Urothelium cell line (cell line): ENCODE results near the gene BAHD1.
"Not testable (repeated sequence)": the region's sequence is repeated elsewhere in the genome, so short reads cannot be mapped to it uniquely, and the experiment has no call there.

Source experiments
- DNase-seq: peaks from one replicate; pipeline ENCODE4 v3.0.0; 2011; ENCODE audit warnings: low spot score, mixed read lengths
- FAIRE-seq: peaks from 2 replicates; lab custom pipeline; 2011; peaks lifted over from hg19 to GRCh38; lab: Jason Lieb, UNC

Gene BAHD1

DNA sequence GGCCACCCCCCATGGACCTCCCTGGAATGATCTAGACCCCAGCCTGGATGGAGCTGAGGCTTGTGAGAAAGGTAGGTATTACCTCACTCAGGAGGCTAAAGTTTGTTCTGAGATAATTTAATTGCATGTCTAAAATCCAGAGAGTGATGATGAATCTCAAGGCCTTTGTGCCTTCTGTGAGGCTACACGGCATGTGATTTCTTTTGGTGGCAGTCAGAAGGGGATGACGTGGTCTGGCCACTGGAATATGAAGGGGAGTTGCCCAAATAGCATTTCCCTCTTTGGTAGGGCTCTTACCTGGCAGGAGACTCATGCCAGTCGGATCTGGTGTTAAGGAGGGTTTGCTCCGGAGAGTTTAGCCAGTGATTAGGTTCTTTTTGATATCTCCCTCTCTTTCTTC, 2.5 kb downstream of the BAHD1 start:
- FAIRE-seq (no peak), DNase-seq (no peak)

DNA sequence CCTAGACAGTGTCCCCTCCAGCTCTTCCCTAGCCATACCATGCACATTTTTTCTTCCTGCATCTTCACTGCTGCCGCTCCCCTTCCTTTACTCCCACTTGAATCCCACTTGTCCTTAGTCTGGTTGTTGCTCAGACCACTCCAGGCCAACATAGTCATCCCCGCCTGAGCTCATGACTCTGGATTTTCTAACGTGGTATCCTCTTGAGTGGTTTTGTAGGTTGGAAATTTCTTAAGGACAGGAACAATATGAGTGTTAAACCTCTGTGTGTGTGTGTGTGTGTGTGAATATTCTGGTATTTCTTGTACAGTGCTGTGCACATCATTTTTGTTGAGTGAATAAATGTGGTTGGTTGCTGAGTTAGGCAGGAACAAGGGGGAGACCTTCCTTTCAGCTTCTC, 3.1 kb downstream of the BAHD1 start:
- FAIRE-seq = peak; percentile 37
- DNase-seq = no peak

DNA sequence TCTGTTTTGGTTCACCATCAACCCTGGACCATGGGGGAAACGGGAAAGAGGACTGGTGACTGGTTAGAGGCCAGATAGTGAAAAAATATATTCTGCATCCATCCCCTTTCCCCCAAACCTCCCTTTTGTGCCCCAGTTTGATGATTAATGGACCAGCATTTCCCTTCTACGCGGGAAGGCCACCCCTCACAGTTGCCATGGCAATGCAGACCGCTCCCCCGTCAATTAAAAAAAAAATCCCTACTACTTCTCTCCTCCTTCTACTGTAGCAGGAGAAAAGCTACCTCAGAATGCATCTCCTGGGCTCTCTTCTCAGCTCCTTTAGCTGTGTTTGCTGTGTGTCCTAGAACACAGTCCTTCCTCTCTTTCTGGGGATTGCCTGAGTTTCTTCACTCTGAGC, 4.0 kb downstream of the BAHD1 start:
- FAIRE-seq = no peak
- no peak for DNase-seq

GRCh38 chr15:40445421-40445922, 4.7 kb downstream of the BAHD1 start:
- DNase-seq (no peak), FAIRE-seq (no peak)

DNA sequence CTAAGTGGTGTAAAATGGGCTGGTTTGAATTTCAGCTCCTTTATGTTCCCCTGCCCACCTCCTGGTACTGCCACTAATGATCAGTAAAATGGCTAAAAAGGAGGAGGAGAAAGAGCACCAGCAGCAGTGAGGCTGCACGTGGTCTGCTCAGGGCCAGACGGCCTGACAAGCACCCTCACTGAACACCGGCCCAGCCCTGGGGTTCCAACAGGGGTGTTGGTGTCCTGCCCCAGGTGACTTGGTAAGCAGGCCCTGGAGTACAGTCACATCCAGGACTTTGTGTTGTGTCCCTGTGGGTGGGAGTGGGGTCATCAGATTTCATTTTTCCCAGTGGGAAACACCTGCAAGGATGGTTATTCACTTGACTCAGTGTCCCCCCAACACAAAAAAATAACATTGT, 5.4 kb downstream of the BAHD1 start:
- FAIRE-seq (no peak), DNase-seq (no peak)

GRCh38 chr15:40448354-40448753, 7.6 kb downstream of the BAHD1 start:
- DNase-seq (no peak), FAIRE-seq (no peak)

- FAIRE-seq = peak; percentile 55
These were observed 8.5 kb downstream of the BAHD1 start for GRCh38 chr15:40449275-40449674.

DNA sequence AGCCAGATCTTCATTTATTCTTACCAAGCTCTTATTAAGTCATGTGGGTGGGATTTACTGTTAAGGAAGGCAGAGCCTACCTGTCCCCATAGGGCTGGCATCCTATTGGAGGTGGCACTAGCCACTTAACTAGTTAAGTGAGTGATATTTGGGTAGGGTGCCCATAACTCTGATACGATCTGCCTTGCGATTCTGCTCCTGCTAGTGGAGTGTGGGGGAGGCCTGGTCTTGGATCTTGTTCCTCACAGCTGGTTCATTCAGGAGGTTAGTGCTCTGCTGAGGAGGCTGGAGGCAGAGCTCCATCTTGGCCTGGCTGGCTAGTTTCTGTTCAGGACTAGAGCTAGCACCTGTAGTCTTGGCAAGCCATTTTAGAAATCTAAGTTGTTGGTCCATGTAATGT, 9.3 kb downstream of the BAHD1 start:
- no peak for FAIRE-seq

More at GRCh38 chr15:40449275-40449674, 8.5 kb downstream of the BAHD1 start:
- no peak for DNase-seq

DNA sequence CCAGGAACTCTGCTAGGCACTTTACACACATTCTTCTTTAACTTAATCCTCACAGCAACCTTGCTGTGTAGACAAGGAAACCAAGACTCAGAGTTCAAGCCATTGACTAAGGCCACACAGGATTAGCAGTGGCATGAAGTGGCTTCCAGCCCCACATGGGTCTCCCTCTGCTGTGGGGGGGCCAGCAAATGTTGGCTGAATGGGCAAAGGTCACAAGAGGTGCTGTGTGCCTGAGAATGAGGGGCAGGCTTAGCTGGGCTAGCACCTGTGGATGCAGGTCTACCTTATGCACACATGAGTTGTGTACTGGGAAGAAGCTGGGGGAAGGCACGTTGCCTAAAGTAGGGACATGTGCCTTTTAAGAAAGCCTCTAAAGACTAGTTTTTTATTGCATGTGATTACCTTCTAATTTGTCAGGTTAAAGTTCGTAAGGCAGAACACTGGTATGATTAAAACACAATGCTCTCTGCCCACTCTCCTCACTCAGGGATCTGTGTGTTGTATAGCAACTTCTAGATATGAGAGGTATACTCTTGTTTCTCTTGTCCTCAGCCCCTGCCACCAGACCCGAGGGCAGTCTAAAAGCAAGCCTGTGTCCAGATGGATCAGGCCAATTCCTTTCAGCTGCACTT, 10.9 kb downstream of the BAHD1 start:
- DNase-seq (no peak), FAIRE-seq (no peak)

More for the DNA sequence above, 9.3 kb downstream of the BAHD1 start:
- DNase-seq = no peak

GRCh38 chr15:40452296-40453090, 11.7 kb downstream of the BAHD1 start:
- no peak for FAIRE-seq

GRCh38 chr15:40453941-40454340, 13.2 kb downstream of the BAHD1 start:
- not testable (repeated sequence) for DNase-seq, FAIRE-seq

More at GRCh38 chr15:40452296-40453090, 11.7 kb downstream of the BAHD1 start:
- DNase-seq = no peak

GRCh38 chr15:40454904-40455391, 14.2 kb downstream of the BAHD1 start:
- FAIRE-seq (no peak), DNase-seq (peak; percentile 32)

DNA sequence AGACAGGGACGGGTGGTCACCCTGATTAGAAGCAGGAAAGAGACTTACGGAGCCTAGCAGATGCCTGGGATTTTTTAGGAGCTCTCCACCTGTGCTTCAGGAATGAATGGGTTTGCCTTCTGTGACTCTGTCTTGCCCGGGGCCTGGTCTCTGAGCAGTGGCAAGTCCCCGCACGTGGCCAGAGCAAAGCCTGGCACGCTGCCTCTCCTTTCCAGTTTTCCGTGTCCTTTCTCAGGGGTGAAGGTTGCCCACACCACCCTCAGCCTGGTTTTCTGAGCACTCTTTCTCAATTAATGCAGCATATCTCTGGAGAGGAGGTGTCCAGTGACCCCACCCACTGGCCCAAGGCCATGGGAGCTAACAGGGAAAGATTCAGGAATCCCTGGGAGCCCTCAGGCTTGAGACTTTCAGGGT, 15.6 kb downstream of the BAHD1 start:
- FAIRE-seq (no peak), DNase-seq (no peak)

- FAIRE-seq (no peak), DNase-seq (no peak)
These were observed 16.0 kb downstream of the BAHD1 start for GRCh38 chr15:40456738-40457137.

- DNase-seq = no peak
- no peak for FAIRE-seq
These were observed 18.0 kb downstream of the BAHD1 start for GRCh38 chr15:40458495-40459371.

DNA sequence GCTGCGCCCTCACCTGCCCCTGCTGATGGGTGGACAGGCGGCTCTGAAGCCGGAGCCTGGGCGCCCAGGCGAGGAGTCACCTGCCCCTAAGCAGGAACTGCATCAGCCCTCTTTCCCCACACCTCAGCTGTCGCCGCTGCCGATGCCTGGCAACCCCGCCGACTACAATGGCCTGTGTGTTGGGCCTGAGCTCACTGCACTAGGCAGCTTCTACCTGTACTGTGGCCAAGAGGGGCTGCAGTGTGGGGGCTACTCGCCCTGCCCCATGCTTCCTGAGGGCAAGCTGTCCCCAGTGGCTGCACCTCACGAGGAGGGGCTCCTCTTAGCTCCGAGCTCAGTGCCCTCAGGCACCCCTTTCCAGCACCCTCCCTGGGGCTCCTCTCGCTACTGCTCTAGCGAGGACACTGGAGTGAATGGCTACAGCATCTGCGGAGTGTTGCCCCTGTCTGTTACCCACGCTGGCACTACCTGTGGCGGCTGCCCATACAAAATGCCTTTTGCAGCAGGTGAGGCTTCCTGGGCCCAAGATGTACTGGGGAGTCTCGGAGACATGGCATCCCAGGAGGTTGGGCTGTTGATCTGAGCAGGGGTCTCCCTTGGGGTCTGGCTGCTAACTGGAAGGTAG, 18.8 kb downstream of the BAHD1 start:
- FAIRE-seq (no peak), DNase-seq (no peak)

DNA sequence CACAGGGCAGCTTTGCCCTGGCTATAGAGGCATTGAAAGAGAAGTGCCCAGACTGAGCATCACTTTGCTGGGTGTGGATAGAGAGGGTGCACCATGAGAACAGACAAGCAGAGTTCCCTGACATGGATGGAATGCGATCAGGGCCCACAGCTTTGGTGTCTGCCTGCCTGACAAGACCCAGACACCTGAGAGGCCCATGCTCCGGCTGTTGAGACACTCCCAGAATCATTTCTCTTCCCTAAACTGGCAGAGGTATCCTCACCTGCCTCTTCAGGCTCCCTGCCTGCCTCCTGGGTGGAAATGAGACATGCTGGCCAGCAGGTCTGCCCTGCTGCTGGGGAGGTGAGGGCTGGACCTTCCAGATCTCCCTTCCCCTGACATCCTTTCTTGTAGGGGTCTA, 19.7 kb downstream of the BAHD1 start:
- no peak for DNase-seq
- FAIRE-seq = no peak

GRCh38 chr15:40461958-40462357, 21.2 kb downstream of the BAHD1 start:
- no peak for DNase-seq
- no peak for FAIRE-seq

DNA sequence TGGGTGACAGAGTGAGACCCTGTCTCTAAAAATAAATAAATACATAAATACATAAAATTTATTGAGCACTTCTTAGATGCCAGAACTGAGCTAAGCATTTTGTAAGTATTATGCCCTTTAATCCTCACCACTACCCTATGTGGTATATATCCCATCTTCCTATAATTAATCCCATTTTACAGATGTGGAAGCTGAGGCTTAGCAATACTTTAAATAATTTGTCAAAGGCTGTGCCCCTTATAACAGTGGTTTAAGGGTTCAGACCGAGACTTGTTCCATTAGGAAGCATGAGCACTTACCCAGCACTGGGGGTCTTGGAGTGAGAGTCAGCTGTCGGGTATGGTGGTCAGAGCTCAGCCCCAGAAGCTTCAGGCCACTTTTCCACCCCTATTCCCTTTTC, 22.5 kb downstream of the BAHD1 start:
- no peak for FAIRE-seq

GRCh38 chr15:40463886-40464545, 23.3 kb downstream of the BAHD1 start:
- FAIRE-seq = no peak
- DNase-seq = no peak

More for the DNA sequence above, 22.5 kb downstream of the BAHD1 start:
- DNase-seq = no peak
